Measurements from ENCODE around the gene PCSK9. TPM values are rescaled to one million over a fixed set of nuclear protein-coding genes. Genes with fewer than 3 reads are reported as not detected.

PCSK9 gene
- total RNA-seq, 1 donor from 2014 or later = 23.7 TPM

DNA sequence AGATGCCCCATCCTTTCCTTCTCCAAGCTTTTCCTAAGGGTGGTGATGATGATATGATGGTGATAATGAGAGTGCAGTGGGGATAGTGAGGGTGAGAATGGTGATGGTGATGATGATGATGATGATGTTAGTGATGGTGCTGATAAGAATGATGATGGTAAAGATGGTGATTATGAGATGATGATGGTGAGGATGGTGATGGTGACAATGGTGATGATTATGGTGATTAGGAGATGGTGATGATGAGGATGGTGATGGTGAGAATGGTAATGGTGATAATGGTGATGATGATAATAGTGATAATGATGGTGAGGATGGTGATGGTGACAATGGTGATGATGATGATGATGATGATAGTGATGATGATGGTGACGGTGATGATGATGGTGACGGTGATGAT is 36.7 kb upstream of the PCSK9 start:
- DNase-seq (ENCODE audit: low read depth, low spot score) = no peak
- Mint-ChIP-seq H3K4me3 (no peak overlapping the region), H3K36me3 (ENCODE audit: low read depth) (no peaks in the 10 kb centered on the region), H3K9me3 (no peaks in the 10 kb centered on the region), H3K27me3 (ENCODE audit: low read depth) (peaks cover 24% of the 10 kb centered on the region), H3K27ac (ENCODE audit: unreplicated experiment) (no peak overlapping the region), H3K4me1 (peaks cover 2% of the 10 kb centered on the region)
- TF ChIP-seq, protein P1, sequence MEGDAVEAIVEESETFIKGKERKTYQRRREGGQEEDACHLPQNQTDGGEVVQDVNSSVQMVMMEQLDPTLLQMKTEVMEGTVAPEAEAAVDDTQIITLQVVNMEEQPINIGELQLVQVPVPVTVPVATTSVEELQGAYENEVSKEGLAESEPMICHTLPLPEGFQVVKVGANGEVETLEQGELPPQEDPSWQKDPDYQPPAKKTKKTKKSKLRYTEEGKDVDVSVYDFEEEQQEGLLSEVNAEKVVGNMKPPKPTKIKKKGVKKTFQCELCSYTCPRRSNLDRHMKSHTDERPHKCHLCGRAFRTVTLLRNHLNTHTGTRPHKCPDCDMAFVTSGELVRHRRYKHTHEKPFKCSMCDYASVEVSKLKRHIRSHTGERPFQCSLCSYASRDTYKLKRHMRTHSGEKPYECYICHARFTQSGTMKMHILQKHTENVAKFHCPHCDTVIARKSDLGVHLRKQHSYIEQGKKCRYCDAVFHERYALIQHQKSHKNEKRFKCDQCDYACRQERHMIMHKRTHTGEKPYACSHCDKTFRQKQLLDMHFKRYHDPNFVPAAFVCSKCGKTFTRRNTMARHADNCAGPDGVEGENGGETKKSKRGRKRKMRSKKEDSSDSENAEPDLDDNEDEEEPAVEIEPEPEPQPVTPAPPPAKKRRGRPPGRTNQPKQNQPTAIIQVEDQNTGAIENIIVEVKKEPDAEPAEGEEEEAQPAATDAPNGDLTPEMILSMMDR (conservative IDR thresholded peaks at IDR 0.05) = no peak

DNA sequence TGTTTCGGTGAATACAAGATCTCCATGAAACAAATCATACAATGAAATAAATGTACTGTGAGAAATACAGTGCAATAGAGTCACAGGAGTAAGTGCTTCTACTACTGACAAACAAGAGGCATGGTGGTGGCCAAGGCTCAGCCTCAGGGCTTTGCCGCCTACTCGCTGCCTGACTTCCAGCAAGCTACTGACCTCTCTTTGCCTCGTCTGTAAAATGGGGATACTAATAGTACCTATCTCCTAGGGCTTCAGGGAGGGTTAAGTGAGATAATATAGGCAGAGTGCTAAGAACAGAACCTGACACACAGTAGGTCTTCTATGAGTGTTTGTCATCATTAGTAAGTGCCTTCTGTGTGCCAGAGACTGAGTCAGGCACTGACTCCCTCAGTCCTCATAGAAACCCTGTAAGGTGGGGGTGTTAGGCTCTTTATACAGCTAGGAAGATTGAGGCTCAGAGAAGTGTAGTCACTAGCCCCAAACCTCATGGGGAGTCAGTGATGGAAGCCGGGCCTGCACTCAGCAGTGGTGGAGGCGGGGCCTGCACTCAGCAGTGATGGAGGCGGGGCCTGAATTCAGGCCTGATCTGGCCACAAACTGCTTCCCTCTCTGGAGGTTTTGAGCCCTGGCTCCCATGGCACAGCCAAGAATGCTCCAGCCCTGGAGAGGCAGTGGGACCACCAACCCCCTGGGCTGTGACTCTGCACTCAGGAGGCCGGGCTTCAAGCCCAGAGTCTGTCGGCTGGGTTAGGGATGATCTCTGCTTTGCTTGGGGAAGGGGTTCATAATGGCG is 33.8 kb upstream of the PCSK9 start:
- Mint-ChIP-seq H3K4me3 (no peak overlapping the region), H3K36me3 (ENCODE audit: low read depth) (no peaks in the 10 kb centered on the region), H3K27ac (ENCODE audit: unreplicated experiment) (no peak overlapping the region), H3K27me3 (ENCODE audit: low read depth) (peaks cover 4% of the 10 kb centered on the region), H3K9me3 (no peaks in the 10 kb centered on the region), H3K4me1 (peaks cover 4% of the 10 kb centered on the region)
- DNase-seq (ENCODE audit: low read depth, low spot score) = no peak
- TF ChIP-seq, protein P1 (conservative IDR thresholded peaks at IDR 0.05) = no peak

DNA sequence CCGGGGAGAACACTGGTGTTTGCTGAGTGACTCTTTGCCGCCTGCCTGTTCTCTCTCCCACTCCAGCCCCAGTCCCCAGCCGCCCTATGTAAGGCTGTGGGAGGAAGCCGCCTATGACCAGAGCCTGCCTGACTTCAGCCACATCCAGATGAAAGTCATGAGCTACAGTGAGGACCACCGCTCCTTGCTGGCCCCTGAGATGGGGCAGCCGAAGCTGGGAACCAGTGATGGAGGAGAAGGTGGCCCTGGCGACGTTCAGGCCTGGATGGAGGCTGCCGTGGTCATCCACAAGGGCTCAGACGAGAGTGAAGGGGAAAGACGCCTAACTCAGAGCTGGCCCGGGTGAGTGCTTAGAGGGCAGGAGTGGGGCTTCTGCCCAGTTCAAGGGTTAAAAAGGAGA is 32.4 kb upstream of the PCSK9 start:
- H3K4me3 Mint-ChIP-seq = no peak overlapping the region
- no peaks in the 10 kb centered on the region for H3K36me3 Mint-ChIP-seq (ENCODE audit: low read depth)
- peaks cover 4% of the 10 kb centered on the region for H3K4me1 Mint-ChIP-seq
- H3K9me3 Mint-ChIP-seq = no peaks in the 10 kb centered on the region
- TF ChIP-seq, protein P1 (conservative IDR thresholded peaks at IDR 0.05) = no peak
- H3K27me3 Mint-ChIP-seq (ENCODE audit: low read depth) = peaks cover 4% of the 10 kb centered on the region
- H3K27ac Mint-ChIP-seq (ENCODE audit: unreplicated experiment) = no peak overlapping the region
- DNase-seq (ENCODE audit: low read depth, low spot score) = no peak

DNA sequence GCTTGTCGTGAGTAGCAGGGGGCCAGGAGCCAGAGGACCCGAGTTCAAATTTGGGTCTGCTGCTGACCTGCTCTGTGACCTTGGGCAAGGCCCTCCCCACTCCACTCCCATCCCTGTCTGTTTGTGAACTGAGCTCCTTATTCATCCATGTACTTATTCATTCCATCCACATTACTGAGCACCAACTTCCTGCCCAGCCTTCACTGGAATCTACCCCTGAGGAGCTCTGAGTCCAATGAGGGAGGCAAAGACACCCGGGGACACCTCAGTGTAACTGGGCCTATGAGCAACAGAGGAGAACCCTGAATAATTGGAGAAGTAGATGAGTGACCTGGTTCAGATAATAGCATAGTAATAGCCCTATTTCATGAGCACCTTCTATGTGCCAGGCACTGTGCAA is 31.7 kb upstream of the PCSK9 start:
- Mint-ChIP-seq H3K27ac (ENCODE audit: unreplicated experiment) (no peak overlapping the region), H3K4me3 (no peak overlapping the region), H3K9me3 (no peaks in the 10 kb centered on the region), H3K27me3 (ENCODE audit: low read depth) (peaks cover 4% of the 10 kb centered on the region), H3K4me1 (peaks cover 4% of the 10 kb centered on the region), H3K36me3 (ENCODE audit: low read depth) (no peaks in the 10 kb centered on the region)
- DNase-seq (ENCODE audit: low read depth, low spot score) = no peak
- TF ChIP-seq, protein P1 (conservative IDR thresholded peaks at IDR 0.05) = no peak

DNA sequence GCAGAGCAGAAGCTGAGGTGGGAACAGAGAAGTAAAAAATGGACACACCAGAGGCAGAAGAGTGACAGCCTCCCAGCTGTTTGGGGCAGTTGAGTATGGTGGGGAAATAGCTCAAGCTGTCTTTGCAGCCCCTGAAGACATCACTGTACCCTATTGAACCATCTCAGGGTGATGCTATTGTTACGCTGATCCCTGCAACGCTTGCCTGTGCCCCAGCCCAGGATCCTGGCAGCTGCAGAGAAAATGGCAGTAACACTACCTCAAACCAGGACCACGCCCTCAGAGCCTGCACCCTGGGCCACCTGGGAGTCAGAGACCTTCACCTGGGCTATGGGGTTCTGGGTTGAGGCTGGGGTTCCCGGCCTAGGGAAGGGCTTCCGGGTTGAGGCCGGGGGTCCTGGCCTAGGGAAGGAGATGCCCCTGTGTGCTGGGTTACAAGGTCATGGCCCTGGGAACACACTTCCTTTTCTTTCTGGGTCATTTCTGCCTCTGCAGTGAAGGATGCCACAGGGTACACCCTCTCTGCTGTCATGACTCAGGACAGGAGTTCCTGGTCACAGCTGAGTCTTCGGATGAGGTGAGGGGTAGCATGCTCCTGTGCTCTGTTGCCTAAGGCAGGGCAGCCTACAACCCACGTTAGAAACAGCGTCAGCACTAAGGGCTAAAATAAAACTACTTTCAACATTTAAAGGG is 29.0 kb upstream of the PCSK9 start:
- Mint-ChIP-seq H3K9me3 (no peaks in the 10 kb centered on the region), H3K36me3 (ENCODE audit: low read depth) (no peaks in the 10 kb centered on the region), H3K4me1 (peaks cover 4% of the 10 kb centered on the region), H3K4me3 (no peak overlapping the region), H3K27me3 (ENCODE audit: low read depth) (peaks cover 7% of the 10 kb centered on the region), H3K27ac (ENCODE audit: unreplicated experiment) (no peak overlapping the region)
- TF ChIP-seq, protein P1 (conservative IDR thresholded peaks at IDR 0.05) = no peak
- DNase-seq (ENCODE audit: low read depth, low spot score) = no peak
